Stomach smooth muscle (tissue), 2 donors: Measurements from ENCODE around the gene RPP30.
"Not testable (repeated sequence)": the region's sequence is repeated elsewhere in the genome, so short reads cannot be mapped to it uniquely, and the experiment has no call there.

Experiments used
- H3K27ac ChIP-seq: one replicate; pipeline ENCODE4 v1.7.0; 2013; ENCODE audit warnings: mild to moderate bottlenecking, low read length, inconsistent platforms
- H3K27me3 ChIP-seq, 2 donors: one replicate each; pipeline ENCODE4 v1.7.0; 2013; ENCODE audit warnings: low read length in 2 of 2; ENCODE audit not compliant: insufficient read depth in 2 of 2, control insufficient read depth in 1 of 2
- H3K36me3 ChIP-seq, 2 donors: one replicate each; pipeline ENCODE4 v1.7.0; 2013; ENCODE audit warnings: low read length in 2 of 2; ENCODE audit not compliant: control insufficient read depth in 2 of 2, insufficient read depth in 2 of 2
- H3K4me1 ChIP-seq: one replicate; pipeline ENCODE4 v1.7.0; 2013; ENCODE audit warnings: low read length; ENCODE audit not compliant: control insufficient read depth, insufficient read depth
- H3K4me3 ChIP-seq, 2 donors: one replicate each; pipeline ENCODE4 v1.7.0; 2013; ENCODE audit warnings: low read length in 2 of 2
- H3K9ac ChIP-seq, 2 donors: one replicate each; pipeline ENCODE4 v1.7.0; 2013; ENCODE audit warnings: low read length in 2 of 2, mild to moderate bottlenecking in 1 of 2
- H3K9me3 ChIP-seq, 2 donors: one replicate each; pipeline ENCODE4 v1.7.0; 2013; ENCODE audit warnings: low read length in 2 of 2; ENCODE audit not compliant: control insufficient read depth in 2 of 2
- donor health status: healthy.
- donor health status: Pancreatic carcinoma.

The RPP30 gene

DNA sequence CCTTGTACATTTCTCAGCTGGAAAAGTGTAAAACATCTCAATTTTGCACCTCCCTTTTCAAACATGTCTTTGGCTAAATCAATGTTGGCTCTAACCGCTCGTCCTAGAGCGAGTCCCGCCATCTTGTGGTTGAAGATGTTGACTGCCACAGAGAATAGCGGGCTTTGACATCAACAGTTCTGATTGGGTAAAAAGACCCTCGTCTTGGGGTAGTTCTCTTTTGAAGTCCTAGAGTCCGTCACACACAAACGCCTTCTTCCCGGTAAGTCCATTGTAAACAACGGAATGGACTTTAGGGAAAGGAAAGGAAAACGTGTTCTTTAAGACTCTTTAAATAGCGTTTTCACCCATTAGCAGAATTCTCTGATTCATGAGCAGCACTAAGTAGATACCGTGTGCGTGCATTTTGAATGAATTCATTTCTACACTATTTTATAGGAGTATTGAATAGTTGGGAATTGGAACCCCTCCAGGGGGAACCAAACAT lies 452 bp upstream of the RPP30 start:
- peaks cover 3 to 6% of the 10 kb centered on the region in 2 donors for H3K36me3 ChIP-seq
- H3K4me3 ChIP-seq, result peak overlapping the region; percentile 96 to 98
- peaks cover 8% of the 10 kb centered on the region for H3K4me1 ChIP-seq
- no peaks in the 10 kb centered on the region for H3K27me3 ChIP-seq
- H3K9me3 ChIP-seq, result no peaks in the 10 kb centered on the region
- peak overlapping the region; percentile 81 to 86 for H3K9ac ChIP-seq
- H3K27ac ChIP-seq, result no peak overlapping the region

DNA sequence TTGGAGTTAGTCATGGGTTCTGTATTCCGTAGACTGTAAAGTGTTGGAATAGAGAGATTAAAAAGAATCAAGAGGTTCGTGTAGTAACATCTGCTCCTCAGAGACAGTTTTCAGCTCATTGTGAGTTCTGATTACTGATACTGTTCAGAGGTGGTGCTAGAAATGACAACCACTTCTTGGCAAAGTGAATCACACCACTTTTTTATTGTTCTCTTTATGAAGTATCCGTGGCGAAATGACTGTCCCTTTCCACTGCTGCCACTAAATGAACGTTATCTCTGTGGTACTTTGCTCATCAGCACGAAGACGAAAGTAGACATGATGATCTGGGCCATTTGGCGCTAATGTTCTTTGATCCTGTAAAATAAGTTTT lies 860 bp downstream of the RPP30 start:
- Histone ChIP-seq H3K4me1 (peaks cover 8% of the 10 kb centered on the region), H3K4me3 (peak overlapping the region; percentile 96 to 98), H3K27ac (no peak overlapping the region), H3K27me3 (no peaks in the 10 kb centered on the region), H3K36me3 (peaks cover 5 to 14% of the 10 kb centered on the region in 2 donors), H3K9me3 (no peaks in the 10 kb centered on the region), H3K9ac (peak overlapping the region; percentile 81 to 86)

- Histone ChIP-seq H3K4me3 (no peak overlapping the region), H3K36me3 (peaks cover 10 to 23% of the 10 kb centered on the region in 2 donors), H3K27me3 (no peaks in the 10 kb centered on the region), H3K4me1 (no peaks in the 10 kb centered on the region), H3K27ac (no peak overlapping the region), H3K9me3 (no peaks in the 10 kb centered on the region), H3K9ac (no peak overlapping the region)
Observed at GRCh38 chr10:90879062-90879461, 7.3 kb downstream of the RPP30 start.

DNA sequence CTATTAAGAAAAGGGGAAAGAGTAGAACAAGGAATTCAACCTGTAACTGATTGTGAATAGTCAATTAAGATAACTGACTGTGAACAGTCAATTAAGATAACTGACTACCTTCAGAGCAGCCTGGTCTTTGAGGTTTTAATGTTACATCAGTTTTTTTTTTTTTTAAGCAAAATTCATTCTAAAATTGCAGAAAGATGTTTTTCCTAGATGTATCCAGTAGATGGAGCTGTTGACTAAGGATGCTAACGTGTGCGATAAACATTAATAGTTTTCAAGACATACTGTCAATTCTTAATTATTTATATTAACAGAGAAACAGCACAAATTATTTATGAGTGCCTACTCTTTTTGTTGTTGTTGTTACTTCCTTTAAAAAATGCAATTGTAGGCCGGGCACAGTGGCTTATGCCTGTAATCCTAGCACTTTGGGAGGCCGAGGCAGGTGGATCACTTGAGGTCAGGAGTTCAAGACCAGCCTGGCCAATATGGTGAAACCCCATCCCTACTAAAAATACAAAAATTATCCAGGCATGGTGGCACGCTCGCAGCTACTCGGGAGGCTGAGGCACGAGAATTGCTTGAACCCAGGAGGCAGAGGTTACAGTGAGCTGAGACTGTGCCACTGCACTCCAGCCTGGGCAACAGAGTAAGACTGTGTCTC lies 8.4 kb downstream of the RPP30 start:
- not testable (repeated sequence) for H3K4me3 ChIP-seq, H3K9ac ChIP-seq, H3K9me3 ChIP-seq, H3K4me1 ChIP-seq, H3K27me3 ChIP-seq, H3K27ac ChIP-seq
- peaks cover 10 to 23% of the 10 kb centered on the region in 2 donors for H3K36me3 ChIP-seq

- H3K4me1 ChIP-seq, result no peaks in the 10 kb centered on the region
- no peak overlapping the region for H3K27ac ChIP-seq
- H3K9me3 ChIP-seq, result no peaks in the 10 kb centered on the region
- no peak overlapping the region for H3K9ac ChIP-seq
- no peak overlapping the region for H3K4me3 ChIP-seq
- no peaks in the 10 kb centered on the region for H3K27me3 ChIP-seq
- peaks cover 19 to 24% of the 10 kb centered on the region in 2 donors for H3K36me3 ChIP-seq
Observed at GRCh38 chr10:90884431-90884830, 12.7 kb downstream of the RPP30 start.

- no peaks in the 10 kb centered on the region for H3K9me3 ChIP-seq
- no peaks in the 10 kb centered on the region for H3K4me1 ChIP-seq
- no peak overlapping the region for H3K4me3 ChIP-seq
- H3K36me3 ChIP-seq, result peaks cover 19 to 29% of the 10 kb centered on the region in 2 donors
- no peaks in the 10 kb centered on the region for H3K27me3 ChIP-seq
- H3K27ac ChIP-seq, result no peak overlapping the region
- no peak overlapping the region for H3K9ac ChIP-seq
Observed at GRCh38 chr10:90885176-90885575, 13.4 kb downstream of the RPP30 start.

GRCh38 chr10:90887555-90887954 lies 15.8 kb downstream of the RPP30 start:
- Histone ChIP-seq H3K36me3 (peaks cover 21 to 38% of the 10 kb centered on the region in 2 donors), H3K4me1 (no peaks in the 10 kb centered on the region), H3K4me3 (no peak overlapping the region), H3K27me3 (no peaks in the 10 kb centered on the region), H3K27ac (no peak overlapping the region), H3K9ac (no peak overlapping the region), H3K9me3 (no peaks in the 10 kb centered on the region)

GRCh38 chr10:90888387-90888786 lies 16.6 kb downstream of the RPP30 start:
- no peak overlapping the region for H3K27ac ChIP-seq
- peaks cover 22 to 38% of the 10 kb centered on the region in 2 donors for H3K36me3 ChIP-seq
- no peak overlapping the region for H3K4me3 ChIP-seq
- H3K9ac ChIP-seq, result no peak overlapping the region
- no peaks in the 10 kb centered on the region for H3K4me1 ChIP-seq
- no peaks in the 10 kb centered on the region for H3K9me3 ChIP-seq
- H3K27me3 ChIP-seq, result no peaks in the 10 kb centered on the region

DNA sequence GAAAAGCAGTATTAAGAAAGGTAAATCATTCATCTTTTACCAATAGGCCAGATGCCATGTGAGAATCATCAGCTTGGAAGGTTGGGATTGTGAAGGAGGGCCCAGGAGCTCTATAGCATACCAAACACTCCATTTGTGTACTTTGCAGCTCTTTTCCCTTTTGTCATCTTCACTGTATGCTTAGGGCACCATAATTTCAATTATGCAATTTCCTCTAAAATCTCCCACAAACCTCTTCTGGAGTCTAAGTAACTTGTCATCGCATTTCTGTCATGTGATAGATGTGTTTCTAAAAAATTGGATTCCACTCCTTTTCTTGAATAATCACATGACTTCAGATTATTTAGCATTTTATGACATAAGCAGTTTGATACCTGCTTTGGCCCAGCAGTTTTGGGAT lies 17.9 kb downstream of the RPP30 start:
- no peak overlapping the region for H3K9ac ChIP-seq

GRCh38 chr10:90890347-90890746 lies 18.6 kb downstream of the RPP30 start:
- Histone ChIP-seq H3K4me1 (no peaks in the 10 kb centered on the region), H3K27me3 (no peaks in the 10 kb centered on the region), H3K9ac (no peak overlapping the region), H3K9me3 (no peaks in the 10 kb centered on the region), H3K27ac (no peak overlapping the region), H3K36me3 (peaks cover 30 to 43% of the 10 kb centered on the region in 2 donors), H3K4me3 (no peak overlapping the region)

More for the DNA sequence above, 17.9 kb downstream of the RPP30 start:
- no peak overlapping the region for H3K27ac ChIP-seq
- H3K27me3 ChIP-seq, result no peaks in the 10 kb centered on the region
- peaks cover 28 to 41% of the 10 kb centered on the region in 2 donors for H3K36me3 ChIP-seq
- H3K4me1 ChIP-seq, result no peaks in the 10 kb centered on the region
- no peak overlapping the region for H3K4me3 ChIP-seq
- no peaks in the 10 kb centered on the region for H3K9me3 ChIP-seq

DNA sequence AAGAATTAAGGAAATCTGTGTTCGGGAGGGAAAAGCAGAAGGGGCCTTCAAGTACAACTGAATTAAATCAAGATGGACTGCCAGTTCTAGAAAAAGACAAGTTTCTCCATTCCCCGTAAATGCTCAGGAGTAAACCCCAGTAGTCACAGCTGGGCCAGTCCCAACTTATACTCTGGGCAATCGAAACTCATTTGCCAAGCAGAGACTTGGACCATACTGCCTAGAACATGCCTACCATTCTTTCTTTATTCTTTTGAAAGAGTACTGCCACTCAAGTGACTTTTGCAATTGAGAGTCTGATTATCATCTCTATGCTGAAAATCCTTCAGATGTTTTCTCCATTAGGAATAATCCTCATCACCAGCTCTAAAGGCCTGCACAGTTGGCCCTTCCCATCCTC lies 21.4 kb downstream of the RPP30 start:
- Histone ChIP-seq H3K9ac (no peak overlapping the region), H3K4me3 (no peak overlapping the region), H3K27ac (no peak overlapping the region), H3K36me3 (peaks cover 16 to 38% of the 10 kb centered on the region in 2 donors), H3K27me3 (no peaks in the 10 kb centered on the region), H3K4me1 (no peaks in the 10 kb centered on the region), H3K9me3 (no peaks in the 10 kb centered on the region)
